Measurements from ENCODE around the gene FABP3. TPM values are rescaled to one million over a fixed set of nuclear protein-coding genes. Genes with fewer than 3 reads are reported as not detected.

FABP3 gene
- total RNA-seq, 2 experiments from 2014 or later, result not detected

GRCh38 chr1:31374511-31375196, 1.8 kb upstream of the FABP3 start:
- no peak for ATAC-seq (ENCODE audit: poor library complexity)
- no peak overlapping the region for H3K4me3 ChIP-seq (ENCODE audit: low read length)
- TF ChIP-seq CTCF (IDR thresholded peaks at IDR 0.05), result no peak
- H3K27ac ChIP-seq (ENCODE audit: low read depth in 1 of 2, low read length in 2 of 2), result no peak overlapping the region
- Mint-ChIP-seq H3K27ac (no peak overlapping the region), H3K4me3 (no peak overlapping the region), H3K36me3 (ENCODE audit: low read depth) (no peaks in the 10 kb centered on the region), H3K27me3 (no peaks in the 10 kb centered on the region), H3K9me3 (no peaks in the 10 kb centered on the region), H3K4me1 (ENCODE audit: low read depth) (peaks cover 8% of the 10 kb centered on the region)
- no peaks in the 10 kb centered on the region for H3K36me3 ChIP-seq (ENCODE audit: insufficient read depth, low read length)
- peaks cover 0 to 4% of the 10 kb centered on the region in 2 experiments for H3K27me3 ChIP-seq (ENCODE audit: control insufficient read depth in 1 of 2, insufficient read depth in 2 of 2, low read length in 2 of 2)
- intact Hi-C loops (cut with DNase I, micrococcal nuclease), result no loop called here
- no peaks in the 10 kb centered on the region for H3K9me3 ChIP-seq (ENCODE audit: control insufficient read depth in 1 of 2, insufficient read depth in 1 of 2, low read length in 2 of 2)
- ChIA-PET CTCF (no interaction called here), POLR2A (no interaction called here)
- peak in 1 of 14 experiments; percentile 7 for DNase-seq
- H3K4me1 ChIP-seq (ENCODE audit: insufficient read depth, low read length), result peaks cover 15% of the 10 kb centered on the region

GRCh38 chr1:31373897-31374486, 1.1 kb upstream of the FABP3 start:
- ChIA-PET CTCF (no interaction called here), POLR2A (interaction anchor here (1.0 to 1.5 kb wide), 2 partner anchors 21 to 77 kb away, joined by 3 read pairs; partner anchors contain the start of genes SNRNP40 and ZCCHC17)
- peak overlapping the region; percentile 47 for H3K4me3 ChIP-seq (ENCODE audit: low read length)
- Mint-ChIP-seq H3K36me3 (ENCODE audit: low read depth) (no peaks in the 10 kb centered on the region), H3K27me3 (no peaks in the 10 kb centered on the region), H3K27ac (no peak overlapping the region), H3K9me3 (no peaks in the 10 kb centered on the region), H3K4me3 (peak overlapping the region; percentile 91), H3K4me1 (ENCODE audit: low read depth) (peaks cover 8% of the 10 kb centered on the region)
- peaks cover 0 to 4% of the 10 kb centered on the region in 2 experiments for H3K27me3 ChIP-seq (ENCODE audit: control insufficient read depth in 1 of 2, insufficient read depth in 2 of 2, low read length in 2 of 2)
- intact Hi-C loops (cut with DNase I, micrococcal nuclease), result no loop called here
- H3K27ac ChIP-seq (ENCODE audit: low read depth in 1 of 2, low read length in 2 of 2), result no peak overlapping the region
- TF ChIP-seq CTCF (IDR thresholded peaks at IDR 0.05), result no peak
- H3K4me1 ChIP-seq (ENCODE audit: insufficient read depth, low read length), result peaks cover 15% of the 10 kb centered on the region
- no peaks in the 10 kb centered on the region for H3K36me3 ChIP-seq (ENCODE audit: insufficient read depth, low read length)
- no peaks in the 10 kb centered on the region for H3K9me3 ChIP-seq (ENCODE audit: control insufficient read depth in 1 of 2, insufficient read depth in 1 of 2, low read length in 2 of 2)
- DNase-seq (no peak), ATAC-seq (ENCODE audit: poor library complexity) (no peak)

GRCh38 chr1:31372751-31373055, 173 bp downstream of the FABP3 start:
- Histone ChIP-seq H3K9me3 (ENCODE audit: control insufficient read depth in 1 of 2, insufficient read depth in 1 of 2, low read length in 2 of 2) (no peaks in the 10 kb centered on the region), H3K4me3 (ENCODE audit: low read length) (peak overlapping the region; percentile 47), H3K27me3 (ENCODE audit: control insufficient read depth in 1 of 2, insufficient read depth in 2 of 2, low read length in 2 of 2) (peaks cover 0 to 4% of the 10 kb centered on the region in 2 experiments), H3K36me3 (ENCODE audit: insufficient read depth, low read length) (no peaks in the 10 kb centered on the region), H3K27ac (ENCODE audit: low read depth in 1 of 2, low read length in 2 of 2) (no peak overlapping the region), H3K4me1 (ENCODE audit: insufficient read depth, low read length) (peaks cover 15% of the 10 kb centered on the region)
- DNase-seq (no peak), ATAC-seq (ENCODE audit: poor library complexity) (no peak)
- no peaks in the 10 kb centered on the region for H3K9me3 Mint-ChIP-seq
- ChIA-PET POLR2A (interaction anchor here (1.5 kb wide), 1 partner anchor 19 kb away, joined by 3 read pairs; no protein-coding TSS in a partner anchor), CTCF (no interaction called here)
- H3K4me3 Mint-ChIP-seq, result no peak overlapping the region
- no peak overlapping the region for H3K27ac Mint-ChIP-seq
- H3K4me1 Mint-ChIP-seq (ENCODE audit: low read depth), result peaks cover 8% of the 10 kb centered on the region
- no peak for TF ChIP-seq CTCF (IDR thresholded peaks at IDR 0.05)
- no peaks in the 10 kb centered on the region for H3K27me3 Mint-ChIP-seq
- intact Hi-C loops (cut with DNase I, micrococcal nuclease), result no loop called here
- no peaks in the 10 kb centered on the region for H3K36me3 Mint-ChIP-seq (ENCODE audit: low read depth)

Data from CD4-positive, alpha-beta T cell (primary cell).